Stimulated activated CD8-positive, alpha-beta memory T cell treated with anti-CD3 and anti-CD28 coated beads, Interleukin-12 subunit alpha, Interleukin-12 subunit beta, amount 100 ng/mL, for 24 hours (primary cell): ENCODE measurements around the gene HBP1.
"Not testable (repeated sequence)": the region's sequence is repeated elsewhere in the genome, so short reads cannot be mapped to it uniquely, and the experiment has no call there.

Source experiments
- DNase-seq: peaks from one replicate; pipeline ENCODE4 v3.0.0-alpha.2; 2020; ENCODE audit errors: extremely low read depth

The HBP1 gene

GRCh38 chr7:107224374-107225223 is 55.8 kb downstream of the HBP1 start:
- DNase-seq, result no peak

DNA sequence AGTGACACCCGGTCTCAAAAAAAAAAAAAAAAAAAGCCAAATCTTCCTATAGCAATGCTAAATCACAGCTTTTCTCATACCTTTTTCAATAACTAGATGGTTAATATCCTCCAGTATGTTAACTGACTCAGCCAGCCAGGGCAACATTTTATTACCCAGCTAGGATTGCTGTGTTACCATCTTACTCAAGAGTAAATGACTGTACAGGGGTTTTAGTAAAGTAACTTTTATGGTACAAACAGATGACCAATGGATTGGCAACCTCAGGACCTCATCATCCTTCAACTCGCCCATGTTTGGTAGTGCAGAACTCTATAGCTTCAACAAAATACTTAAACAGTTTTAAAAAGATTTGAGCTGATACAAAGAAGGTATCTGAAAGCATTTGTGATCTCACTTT is 59.5 kb downstream of the HBP1 start:
- no peak for DNase-seq

DNA sequence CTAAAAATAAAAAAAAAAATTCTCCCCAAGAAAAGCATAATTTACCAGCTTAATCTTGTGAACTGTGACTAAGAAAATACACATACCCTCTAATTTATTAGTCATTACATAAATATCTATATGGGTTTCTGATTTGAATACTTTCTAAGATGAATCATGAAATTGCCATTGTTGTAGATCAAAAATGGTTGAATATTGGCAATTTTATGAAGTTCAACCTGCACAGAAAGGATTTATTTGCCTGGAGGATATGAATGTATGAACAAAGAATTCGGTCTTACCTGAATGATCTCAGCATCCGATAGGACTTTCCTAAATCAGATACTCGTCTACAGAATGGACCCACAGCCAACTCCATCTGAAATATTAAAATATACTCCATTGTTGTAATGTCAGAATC is 61.5 kb downstream of the HBP1 start:
- DNase-seq, result no peak

DNA sequence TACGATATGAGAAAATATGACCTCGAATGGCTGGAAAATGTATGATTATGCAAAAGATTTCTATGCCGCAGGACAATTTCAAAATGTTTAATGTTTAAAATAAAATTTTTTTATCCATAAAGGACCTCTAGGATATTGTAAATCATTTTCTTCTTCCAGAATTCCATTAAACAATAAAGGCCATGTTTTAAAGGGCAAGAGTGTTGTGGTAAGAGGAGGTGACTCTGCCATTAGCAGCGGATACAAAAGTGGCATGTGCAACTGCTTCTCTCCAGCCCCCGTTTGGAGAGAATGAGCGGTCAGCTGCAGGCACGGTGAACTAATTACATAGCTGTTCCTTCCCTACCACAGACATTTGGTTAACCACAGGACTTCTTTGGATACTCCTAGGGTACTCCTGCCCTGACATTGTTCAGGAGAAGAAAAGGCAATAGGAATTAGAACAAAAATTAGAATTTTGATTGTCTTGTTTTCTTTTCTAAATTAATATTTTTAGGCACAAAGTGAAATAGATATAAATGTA is 63.8 kb downstream of the HBP1 start:
- no peak for DNase-seq

DNA sequence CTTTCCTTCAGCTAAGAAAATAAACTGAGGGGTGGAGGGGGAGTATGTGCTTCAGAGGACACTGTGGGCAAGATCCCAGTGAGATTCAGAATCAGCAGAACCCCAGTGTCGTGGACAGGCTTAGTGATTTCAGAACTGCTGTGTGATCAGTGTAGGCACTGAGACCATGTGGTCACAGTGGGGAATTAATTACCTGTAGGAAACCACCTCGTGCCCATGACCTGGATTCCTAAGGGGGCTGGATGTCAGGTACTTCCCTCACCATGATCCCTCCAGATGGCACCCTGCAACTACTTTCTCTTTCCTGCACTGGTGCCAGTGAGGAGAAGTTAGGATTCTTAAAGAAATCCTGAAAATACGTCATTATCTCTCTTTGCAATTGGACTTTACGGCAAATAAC is 64.4 kb downstream of the HBP1 start:
- DNase-seq, result no peak

DNA sequence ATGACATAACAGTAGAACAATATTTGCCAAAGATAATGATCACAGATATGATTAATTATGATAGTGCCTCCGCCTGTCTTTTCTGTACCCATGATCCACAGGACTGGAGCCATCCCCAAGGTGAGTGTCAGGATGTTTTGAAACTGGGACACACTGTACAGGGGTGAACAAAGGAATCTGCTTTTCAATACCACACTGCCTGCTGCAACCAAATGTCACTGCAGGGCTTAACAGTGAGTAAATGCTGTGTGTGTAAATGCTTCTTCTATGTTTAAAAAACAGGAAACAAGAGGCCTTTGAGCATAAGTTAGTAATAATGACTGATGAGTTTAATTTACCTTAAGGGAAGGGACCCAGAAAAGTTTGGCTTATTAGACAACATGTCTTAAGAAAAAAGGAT is 65.2 kb downstream of the HBP1 start:
- DNase-seq, result no peak

- DNase-seq, result no peak
Observed at GRCh38 chr7:107234436-107234835, 65.6 kb downstream of the HBP1 start.

DNA sequence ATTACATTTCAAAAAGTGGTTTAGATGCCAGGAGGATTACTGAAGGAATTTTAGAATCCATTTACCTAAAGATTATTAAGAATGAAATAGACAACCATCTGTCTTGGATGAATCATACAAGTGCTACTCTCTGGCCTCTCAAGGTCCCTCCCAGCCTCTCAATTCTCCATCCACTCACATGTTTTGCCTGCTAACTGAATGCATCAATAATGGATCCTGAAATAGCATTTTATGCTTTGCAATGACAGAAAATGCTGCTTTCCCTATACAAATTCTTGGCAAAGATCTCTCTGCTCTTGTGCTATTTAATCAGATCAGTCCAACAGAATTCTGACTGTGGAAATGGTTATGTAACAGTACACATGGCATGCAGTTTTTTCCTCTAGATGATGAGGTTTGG is 68.1 kb downstream of the HBP1 start:
- DNase-seq, result no peak

DNA sequence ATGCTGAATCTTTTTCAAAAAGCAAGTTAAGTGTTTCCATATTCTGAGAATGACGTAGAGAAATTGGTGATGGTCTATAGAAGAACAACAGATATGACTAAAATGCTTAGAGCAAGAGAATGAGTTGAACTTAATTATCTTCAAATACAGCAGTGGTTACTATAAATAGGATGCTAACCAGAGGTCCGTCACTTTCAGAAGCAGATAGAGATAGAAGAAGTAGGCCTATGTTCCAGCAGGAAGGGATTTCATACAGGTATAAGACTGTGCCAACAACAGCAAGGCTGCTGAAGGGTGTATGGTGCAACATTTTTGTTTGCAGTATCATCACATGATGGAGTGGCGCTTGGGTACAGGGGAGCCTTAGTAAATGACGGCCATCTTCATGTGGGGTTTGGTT is 68.6 kb downstream of the HBP1 start:
- no peak for DNase-seq

DNA sequence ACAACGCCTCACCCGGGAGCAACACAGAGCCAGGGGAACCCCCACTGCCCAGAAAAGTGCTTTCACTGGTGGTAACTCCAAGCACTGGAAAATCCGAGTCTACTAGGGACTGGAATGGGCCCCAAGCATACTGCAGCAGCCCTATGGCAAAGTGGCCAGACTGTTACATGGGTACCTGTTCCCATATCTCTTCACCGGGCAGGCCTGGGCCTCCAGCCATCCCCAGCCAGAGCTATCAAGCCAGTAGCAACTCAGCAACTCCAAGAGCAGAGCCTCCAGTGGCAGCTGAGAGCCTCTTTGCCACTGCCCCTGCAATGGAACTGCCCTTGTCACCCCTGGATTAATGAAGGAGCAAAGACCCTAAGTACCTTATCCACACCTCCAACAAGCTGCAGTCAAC is 73.5 kb downstream of the HBP1 start:
- no peak for DNase-seq

DNA sequence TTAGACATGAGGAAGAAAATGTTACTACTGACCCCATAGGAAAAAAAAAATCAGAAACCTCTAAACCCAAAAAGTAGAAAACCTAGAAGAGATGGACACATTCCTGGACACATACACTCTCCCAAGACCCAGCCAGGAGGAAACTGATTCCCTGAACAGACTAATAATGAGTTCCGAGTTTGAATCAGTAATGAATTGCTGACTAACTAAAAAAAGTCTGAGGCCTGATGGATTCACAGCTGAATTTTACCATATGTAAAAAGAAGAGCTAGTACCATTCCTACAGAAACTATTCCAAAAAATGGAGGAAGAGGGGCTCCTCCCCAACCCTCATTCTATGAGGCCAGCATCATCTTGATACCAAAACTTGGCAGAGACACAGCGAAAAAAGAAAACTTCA is 75.8 kb downstream of the HBP1 start:
- no peak for DNase-seq

- DNase-seq, result not testable (repeated sequence)
Observed at GRCh38 chr7:107246836-107247235, 78.0 kb downstream of the HBP1 start.

GRCh38 chr7:107248551-107249316 is 79.9 kb downstream of the HBP1 start:
- DNase-seq, result no peak

GRCh38 chr7:107251963-107252362 is 83.2 kb downstream of the HBP1 start:
- no peak for DNase-seq
